Measurements from ENCODE around the gene PTGES3.

The PTGES3 gene

DNA sequence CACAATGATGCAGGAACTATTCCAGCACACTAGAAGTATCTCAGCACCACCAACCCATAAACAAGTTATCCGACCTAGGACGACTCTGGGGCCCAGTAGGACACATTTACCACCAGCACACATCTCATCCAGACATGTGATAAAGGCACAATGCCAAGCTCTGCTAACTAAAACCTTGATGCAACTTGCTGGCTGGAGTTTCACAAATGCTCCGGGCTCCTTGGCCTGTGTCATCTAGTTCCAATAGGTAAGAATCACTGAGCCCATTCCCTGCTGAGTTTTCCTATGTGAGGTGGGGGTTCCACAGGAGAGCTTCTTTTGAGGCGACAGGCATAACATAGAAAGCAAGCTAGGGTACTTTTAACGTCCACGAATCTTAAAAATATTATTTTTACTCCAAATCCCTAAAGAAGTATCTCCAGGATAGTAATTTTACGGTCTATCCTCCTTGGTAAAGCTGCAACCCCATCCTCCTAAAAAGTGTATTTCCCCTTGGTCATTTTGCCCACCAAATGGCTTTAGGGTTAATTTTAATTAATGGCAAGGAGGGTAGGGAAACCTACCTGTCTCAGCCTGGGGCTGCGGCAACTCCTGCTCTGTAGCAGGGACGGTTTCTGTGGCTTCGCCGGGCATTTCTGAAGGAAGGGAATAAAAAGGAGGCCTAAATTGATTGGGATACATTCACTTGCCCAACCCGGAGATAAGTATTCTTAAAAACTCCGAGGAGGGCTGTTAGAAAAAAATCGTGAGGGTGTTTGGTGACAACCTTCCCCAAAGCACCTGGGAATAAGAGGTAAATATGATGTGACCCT lies 36.0 kb upstream of the PTGES3 start:
- Histone ChIP-seq H3K9me2 (replicated peaks; ENCODE audit: low read depth, low read length) (no peaks in the 10 kb centered on the region), H3K9ac (ENCODE audit: low read depth, low read length, poor library complexity, severe bottlenecking) (peak overlapping the region; percentile 100), H3K4me3 (ENCODE audit: low read length, poor library complexity, severe bottlenecking) (peak overlapping the region; percentile 99), H4K20me1 (ENCODE audit: insufficient read depth, low read length, poor library complexity, severe bottlenecking) (peaks cover 58% of the 10 kb centered on the region), H3K27me3 (ENCODE audit: insufficient read depth, low read length, poor library complexity, severe bottlenecking) (peaks cover 11% of the 10 kb centered on the region), H3K9me3 (ENCODE audit: insufficient read depth, low read depth, low read length) (no peaks in the 10 kb centered on the region), H2AFZ (ENCODE audit: low read length) (no peak overlapping the region), H3K4me2 (ENCODE audit: low read depth, low read length, poor library complexity, severe bottlenecking) (peak overlapping the region; percentile 89), H3K79me2 (ENCODE audit: insufficient read depth, low read length) (peaks cover 60% of the 10 kb centered on the region), H3F3A (ENCODE audit: low read depth) (peaks cover 9% of the 10 kb centered on the region; the same call in 1 of the 2 replicates), H3K36me3 (ENCODE audit: insufficient read depth, low read length) (peaks cover 36% of the 10 kb centered on the region; the same call in 1 of the 2 replicates), H3K4me1 (ENCODE audit: insufficient read depth, low read length, poor library complexity, severe bottlenecking) (peaks cover 55% of the 10 kb centered on the region)
- TF ChIP-seq EZH2phosphoT487 (IDR thresholded peaks at IDR 0.05; ENCODE audit: borderline replicate concordance) (no peak), CTCF (conservative IDR thresholded peaks at IDR 0.05; ENCODE audit: low read length) (no peak)

GRCh38 chr12:56723352-56723751 lies 35.3 kb upstream of the PTGES3 start:
- H3K9me3 ChIP-seq (ENCODE audit: insufficient read depth, low read depth, low read length): no peaks in the 10 kb centered on the region
- H4K20me1 ChIP-seq (ENCODE audit: insufficient read depth, low read length, poor library complexity, severe bottlenecking): peaks cover 66% of the 10 kb centered on the region
- peaks cover 38% of the 10 kb centered on the region; the same call in 1 of the 2 replicates for H3K36me3 ChIP-seq (ENCODE audit: insufficient read depth, low read length)
- H3K4me1 ChIP-seq (ENCODE audit: insufficient read depth, low read length, poor library complexity, severe bottlenecking): peaks cover 61% of the 10 kb centered on the region
- H3K9me2 ChIP-seq (replicated peaks; ENCODE audit: low read depth, low read length): no peaks in the 10 kb centered on the region
- TF ChIP-seq EZH2phosphoT487 (IDR thresholded peaks at IDR 0.05; ENCODE audit: borderline replicate concordance) (no peak), CTCF (conservative IDR thresholded peaks at IDR 0.05; ENCODE audit: low read length) (no peak)
- H3K4me2 ChIP-seq (ENCODE audit: low read depth, low read length, poor library complexity, severe bottlenecking): peak overlapping the region; percentile 89
- no peak overlapping the region for H2AFZ ChIP-seq (ENCODE audit: low read length)
- peaks cover 68% of the 10 kb centered on the region for H3K79me2 ChIP-seq (ENCODE audit: insufficient read depth, low read length)
- peak overlapping the region; percentile 99 for H3K4me3 ChIP-seq (ENCODE audit: low read length, poor library complexity, severe bottlenecking)
- peaks cover 9% of the 10 kb centered on the region; the same call in 1 of the 2 replicates for H3F3A ChIP-seq (ENCODE audit: low read depth)
- peaks cover 11% of the 10 kb centered on the region for H3K27me3 ChIP-seq (ENCODE audit: insufficient read depth, low read length, poor library complexity, severe bottlenecking)
- H3K9ac ChIP-seq (ENCODE audit: low read depth, low read length, poor library complexity, severe bottlenecking): peak overlapping the region; percentile 100

GRCh38 chr12:56722832-56723231 lies 34.7 kb upstream of the PTGES3 start:
- peaks cover 70% of the 10 kb centered on the region for H4K20me1 ChIP-seq (ENCODE audit: insufficient read depth, low read length, poor library complexity, severe bottlenecking)
- H3F3A ChIP-seq (ENCODE audit: low read depth): peaks cover 9% of the 10 kb centered on the region; the same call in 1 of the 2 replicates
- H3K27me3 ChIP-seq (ENCODE audit: insufficient read depth, low read length, poor library complexity, severe bottlenecking): peaks cover 11% of the 10 kb centered on the region
- peak overlapping the region; percentile 89 for H3K4me2 ChIP-seq (ENCODE audit: low read depth, low read length, poor library complexity, severe bottlenecking)
- peak overlapping the region; percentile 100 for H3K9ac ChIP-seq (ENCODE audit: low read depth, low read length, poor library complexity, severe bottlenecking)
- TF ChIP-seq EZH2phosphoT487 (IDR thresholded peaks at IDR 0.05; ENCODE audit: borderline replicate concordance): no peak
- TF ChIP-seq CTCF (conservative IDR thresholded peaks at IDR 0.05; ENCODE audit: low read length): no peak
- peaks cover 38% of the 10 kb centered on the region; the same call in 1 of the 2 replicates for H3K36me3 ChIP-seq (ENCODE audit: insufficient read depth, low read length)
- H2AFZ ChIP-seq (ENCODE audit: low read length): no peak overlapping the region
- H3K4me1 ChIP-seq (ENCODE audit: insufficient read depth, low read length, poor library complexity, severe bottlenecking): peaks cover 61% of the 10 kb centered on the region
- no peaks in the 10 kb centered on the region for H3K9me2 ChIP-seq (replicated peaks; ENCODE audit: low read depth, low read length)
- no peaks in the 10 kb centered on the region for H3K9me3 ChIP-seq (ENCODE audit: insufficient read depth, low read depth, low read length)
- peaks cover 72% of the 10 kb centered on the region for H3K79me2 ChIP-seq (ENCODE audit: insufficient read depth, low read length)
- H3K4me3 ChIP-seq (ENCODE audit: low read length, poor library complexity, severe bottlenecking): peak overlapping the region; percentile 99
